ENCODE measurements around the gene CD6. TPM values are rescaled to one million over a fixed set of nuclear protein-coding genes. Genes with fewer than 3 reads are reported as not detected.

The CD6 gene
- total RNA-seq, 1 donor from 2014 or later: 0.62 TPM

GRCh38 chr11:60953781-60954180 is 17.7 kb upstream of the CD6 start:
- Mint-ChIP-seq H3K9me3 (ENCODE audit: low read depth) (no peaks in the 10 kb centered on the region), H3K36me3 (ENCODE audit: insufficient read depth) (no peaks in the 10 kb centered on the region), H3K27ac (no peak overlapping the region), H3K27me3 (peaks cover 67% of the 10 kb centered on the region), H3K4me1 (ENCODE audit: low read depth) (peaks cover 3% of the 10 kb centered on the region), H3K4me3 (ENCODE audit: low read depth) (no peak overlapping the region)
- no peak for TF ChIP-seq CTCF (IDR thresholded peaks at IDR 0.05; ENCODE audit: unreplicated experiment)
- no peak for DNase-seq (ENCODE audit: low spot score, unreplicated experiment)

- Mint-ChIP-seq H3K36me3 (ENCODE audit: insufficient read depth) (no peaks in the 10 kb centered on the region), H3K27me3 (peaks cover 61% of the 10 kb centered on the region), H3K4me1 (ENCODE audit: low read depth) (peaks cover 3% of the 10 kb centered on the region), H3K4me3 (ENCODE audit: low read depth) (no peak overlapping the region), H3K27ac (no peak overlapping the region), H3K9me3 (ENCODE audit: low read depth) (no peaks in the 10 kb centered on the region)
- no peak for DNase-seq (ENCODE audit: low spot score, unreplicated experiment)
- TF ChIP-seq CTCF (IDR thresholded peaks at IDR 0.05; ENCODE audit: unreplicated experiment): no peak
These were observed 17.1 kb upstream of the CD6 start for GRCh38 chr11:60954421-60954820.

- H3K27ac Mint-ChIP-seq: no peak overlapping the region
- no peak for DNase-seq (ENCODE audit: low spot score, unreplicated experiment)
- H3K4me3 Mint-ChIP-seq (ENCODE audit: low read depth): no peak overlapping the region
- H3K36me3 Mint-ChIP-seq (ENCODE audit: insufficient read depth): no peaks in the 10 kb centered on the region
- peaks cover 3% of the 10 kb centered on the region for H3K4me1 Mint-ChIP-seq (ENCODE audit: low read depth)
- H3K9me3 Mint-ChIP-seq (ENCODE audit: low read depth): no peaks in the 10 kb centered on the region
- TF ChIP-seq CTCF (IDR thresholded peaks at IDR 0.05; ENCODE audit: unreplicated experiment): no peak
- peaks cover 60% of the 10 kb centered on the region for H3K27me3 Mint-ChIP-seq
These were observed 15.9 kb upstream of the CD6 start for GRCh38 chr11:60955571-60955970.

GRCh38 chr11:60957188-60957587 is 14.3 kb upstream of the CD6 start:
- H3K27ac Mint-ChIP-seq: no peak overlapping the region
- DNase-seq (ENCODE audit: low spot score, unreplicated experiment): no peak
- H3K27me3 Mint-ChIP-seq: peaks cover 59% of the 10 kb centered on the region

GRCh38 chr11:60959431-60959830 is 12.0 kb upstream of the CD6 start:
- H3K36me3 Mint-ChIP-seq (ENCODE audit: insufficient read depth): no peaks in the 10 kb centered on the region
- H3K4me3 Mint-ChIP-seq (ENCODE audit: low read depth): no peak overlapping the region
- H3K4me1 Mint-ChIP-seq (ENCODE audit: low read depth): no peaks in the 10 kb centered on the region
- no peak for DNase-seq (ENCODE audit: low spot score, unreplicated experiment)
- no peak for TF ChIP-seq CTCF (IDR thresholded peaks at IDR 0.05; ENCODE audit: unreplicated experiment)
- H3K27me3 Mint-ChIP-seq: peaks cover 39% of the 10 kb centered on the region
- no peak overlapping the region for H3K27ac Mint-ChIP-seq
- H3K9me3 Mint-ChIP-seq (ENCODE audit: low read depth): no peaks in the 10 kb centered on the region

More at GRCh38 chr11:60957188-60957587, 14.3 kb upstream of the CD6 start:
- Mint-ChIP-seq H3K4me3 (ENCODE audit: low read depth) (no peak overlapping the region), H3K4me1 (ENCODE audit: low read depth) (peaks cover 1% of the 10 kb centered on the region), H3K9me3 (ENCODE audit: low read depth) (no peaks in the 10 kb centered on the region), H3K36me3 (ENCODE audit: insufficient read depth) (no peaks in the 10 kb centered on the region)
- TF ChIP-seq CTCF (IDR thresholded peaks at IDR 0.05; ENCODE audit: unreplicated experiment): no peak

Data from progenitor cell of endocrine pancreas (in vitro differentiated cells).